SK-MEL-5 (cell line): Measurements from ENCODE around the gene SLC16A5. TPM values are rescaled to one million over a fixed set of nuclear protein-coding genes. Genes with fewer than 3 reads are reported as not detected.

Experiments used
- DNase-seq: peaks from one replicate; pipeline ENCODE4 v3.0.0-alpha.2; 2016; ENCODE audit warnings: low read depth, low spot score
- in situ Hi-C: cut with HindIII; loops from 2 replicates; pipeline ENCODE4 v1.10.0; 2016; ENCODE audit warnings: low sequenced_read_pairs, high pct_unique_total_duplicates, low pct_unique_long_range_greater_than_20kb
- total RNA-seq: library from RNA; depleted of rRNA; stranded (reverse); fragments of >200 nt; shearing (Covaris generic); gene quantifications from 2 replicates; pipeline ENCODE4 v1.2.3, GENCODE V29; 2014

Gene SLC16A5
- total RNA-seq, 1 experiment from 2014 or later: not detected

DNA sequence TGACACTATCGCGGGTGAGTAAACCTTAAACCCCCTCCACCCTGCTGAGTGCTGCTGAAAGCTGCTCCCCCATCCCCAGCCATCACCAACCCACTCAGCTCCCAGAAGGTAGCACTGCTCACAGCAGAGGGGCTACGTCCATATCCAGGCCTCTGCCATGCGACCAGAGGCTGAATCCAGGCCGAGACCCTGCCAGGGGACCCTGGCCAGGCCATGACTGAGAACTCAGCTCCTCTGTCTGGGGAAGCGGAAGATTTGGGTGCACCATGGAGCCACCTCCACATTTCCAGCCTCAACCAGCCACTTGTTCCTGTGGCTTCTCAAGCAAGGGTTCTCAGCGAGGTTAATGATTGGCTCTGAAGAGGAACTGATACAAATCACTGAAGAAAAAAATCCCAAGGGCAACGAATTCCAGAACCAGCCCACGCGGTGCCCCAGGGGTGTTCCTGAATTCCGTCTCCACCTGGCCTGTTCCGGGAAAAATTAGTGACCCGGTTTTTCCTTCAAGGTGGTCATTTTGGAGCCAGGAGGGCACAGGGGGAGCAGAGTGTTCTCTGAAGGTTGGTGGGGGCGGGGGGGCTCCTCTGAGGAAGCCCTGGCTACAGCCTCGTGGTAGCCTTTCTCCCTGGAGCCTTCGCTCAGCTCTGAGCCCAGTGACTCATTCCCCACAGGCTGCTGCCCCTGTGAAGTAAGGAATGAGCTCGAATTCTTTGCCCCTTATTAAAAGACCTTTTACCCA lies 9.3 kb upstream of the SLC16A5 start:
- peak; percentile 55 for DNase-seq
- in situ Hi-C loops: no loop called here

- DNase-seq: no peak
- in situ Hi-C loops: no loop called here
Observed at GRCh38 chr17:75079023-75079373, 8.8 kb upstream of the SLC16A5 start.

DNA sequence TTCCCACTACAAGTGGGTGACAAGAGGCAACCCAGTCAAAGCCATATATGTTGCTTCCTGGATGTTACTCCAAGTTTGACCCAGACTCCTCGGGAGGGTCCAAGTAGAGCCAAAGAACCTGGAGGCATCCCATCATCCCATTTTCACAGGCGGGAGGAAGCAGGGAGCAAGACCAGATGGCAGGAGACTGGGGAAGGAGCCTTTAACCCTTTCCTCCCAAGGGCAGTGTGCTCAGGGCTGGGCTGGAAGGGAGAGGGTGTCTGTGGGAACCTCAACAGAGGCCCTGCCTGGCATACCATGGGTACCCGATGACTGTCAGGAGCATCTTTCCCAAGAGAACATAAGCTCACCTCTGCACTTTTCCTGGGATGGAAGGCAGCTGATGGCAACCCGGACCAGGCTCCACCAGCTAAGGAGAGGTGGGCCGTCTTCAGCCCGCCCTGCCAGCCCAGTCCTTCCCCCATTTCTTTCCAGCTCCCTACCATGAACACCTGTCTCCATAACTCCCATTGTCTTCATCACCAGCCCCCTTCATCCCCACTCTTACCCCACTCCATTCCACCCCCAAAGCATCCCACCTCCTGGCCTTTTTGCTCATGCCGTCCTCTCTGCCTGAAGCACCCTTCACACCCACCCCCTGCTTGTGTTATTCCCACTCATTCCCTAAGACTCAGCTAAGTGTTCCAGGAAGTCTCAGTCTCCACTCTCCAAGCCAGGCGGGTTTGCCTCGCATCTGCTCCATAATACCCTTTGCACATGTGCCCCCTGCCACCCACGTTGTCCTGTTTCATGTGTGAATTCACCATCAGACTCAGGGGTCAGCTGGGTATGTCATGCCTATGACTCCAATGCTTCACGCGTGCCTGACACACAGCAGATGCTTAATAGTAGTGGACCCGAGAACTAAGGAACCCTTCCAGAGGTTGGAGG lies 5.9 kb upstream of the SLC16A5 start:
- in situ Hi-C loops: no loop called here
- no peak for DNase-seq

DNA sequence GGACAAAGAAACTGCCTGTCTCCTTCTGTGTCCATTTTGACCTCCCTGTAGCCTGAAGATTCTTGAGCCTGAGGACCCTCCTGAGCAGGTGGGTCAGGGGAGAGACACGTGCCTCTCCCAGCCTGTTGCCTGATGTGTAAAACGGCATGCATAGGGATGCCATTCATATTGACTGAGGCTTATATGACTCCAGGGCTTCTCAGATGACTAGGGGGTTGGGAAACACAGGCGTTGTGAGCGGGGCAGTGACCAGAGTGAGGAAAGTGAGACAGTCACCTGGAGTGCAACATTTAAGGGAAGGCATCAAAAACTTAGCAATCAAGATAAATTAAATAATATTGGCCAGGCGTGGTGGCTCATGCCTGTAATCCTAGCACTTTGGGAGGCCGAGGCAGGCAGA lies 5.1 kb upstream of the SLC16A5 start:
- DNase-seq: no peak
- in situ Hi-C loops: no loop called here

GRCh38 chr17:75084039-75084660 lies 3.6 kb upstream of the SLC16A5 start:
- in situ Hi-C loops: no loop called here
- no peak for DNase-seq

- in situ Hi-C loops: no loop called here
- DNase-seq: no peak
Observed at GRCh38 chr17:75086496-75087181, 1.1 kb upstream of the SLC16A5 start.

DNA sequence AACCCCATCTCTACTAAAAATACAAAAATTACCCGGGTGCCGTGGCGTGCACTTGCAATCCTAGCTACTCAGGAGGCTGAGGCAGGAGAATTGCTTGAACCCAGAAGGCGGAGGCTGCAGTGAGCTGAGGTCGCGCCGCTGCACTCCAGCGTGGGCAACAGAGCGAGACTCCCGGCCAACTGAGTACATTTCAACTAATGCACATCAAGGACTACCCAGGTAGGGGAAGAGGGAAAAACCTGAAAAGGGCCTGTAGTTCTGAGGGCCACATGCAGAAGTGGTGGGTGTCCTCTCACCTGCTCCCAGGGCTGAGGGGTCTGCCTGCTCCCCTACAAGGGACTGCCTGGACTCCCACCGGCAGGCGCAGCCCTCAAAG lies 584 bp upstream of the SLC16A5 start:
- DNase-seq: no peak
- in situ Hi-C loops: no loop called here

DNA sequence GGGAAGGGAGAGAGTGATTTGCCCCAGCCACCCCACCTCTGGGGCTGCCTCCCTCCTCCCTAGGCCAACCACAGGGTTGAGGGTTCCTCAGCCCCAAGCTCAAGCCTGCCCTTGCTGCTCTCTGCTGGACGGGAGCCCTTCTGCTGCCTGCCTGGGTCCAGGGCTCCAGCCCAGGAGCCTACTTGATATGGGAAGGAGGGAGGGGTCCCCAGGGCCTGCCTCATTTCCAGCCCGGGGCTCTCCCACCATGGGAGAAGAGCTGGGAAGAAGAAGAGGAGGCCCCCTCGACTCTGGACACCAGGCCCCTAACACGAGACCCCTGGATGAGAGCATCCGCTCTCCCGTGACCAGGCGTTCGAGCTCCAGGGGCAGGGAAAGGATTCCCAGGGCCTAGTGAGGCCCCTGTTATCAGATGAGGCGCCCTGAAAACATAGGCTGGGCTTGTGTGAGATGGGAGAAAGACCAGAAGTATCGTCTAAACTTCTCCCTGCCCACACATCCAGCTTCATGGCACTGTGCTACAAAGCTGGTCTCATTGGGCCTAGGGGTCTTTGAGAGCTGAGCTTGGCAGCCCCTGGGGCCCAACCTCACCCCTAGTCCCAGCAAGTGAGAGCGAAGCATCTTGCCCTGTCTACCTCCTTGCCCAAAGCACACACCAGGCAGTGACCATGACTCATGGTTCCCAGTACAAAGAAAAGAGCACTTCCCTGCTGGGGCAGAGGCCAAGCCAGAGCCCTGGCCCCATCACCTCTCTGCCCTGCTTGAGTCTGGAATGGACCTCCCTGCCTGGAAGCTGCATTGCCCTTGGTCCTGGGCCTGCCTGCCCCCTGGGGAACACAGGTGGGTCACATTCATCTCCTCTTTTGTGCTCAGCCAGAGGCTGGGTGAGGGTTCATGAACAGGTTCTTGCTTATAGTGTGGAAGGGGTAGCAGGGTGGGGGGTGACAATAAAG lies 987 bp downstream of the SLC16A5 start:
- no peak for DNase-seq
- in situ Hi-C loops: no loop called here

DNA sequence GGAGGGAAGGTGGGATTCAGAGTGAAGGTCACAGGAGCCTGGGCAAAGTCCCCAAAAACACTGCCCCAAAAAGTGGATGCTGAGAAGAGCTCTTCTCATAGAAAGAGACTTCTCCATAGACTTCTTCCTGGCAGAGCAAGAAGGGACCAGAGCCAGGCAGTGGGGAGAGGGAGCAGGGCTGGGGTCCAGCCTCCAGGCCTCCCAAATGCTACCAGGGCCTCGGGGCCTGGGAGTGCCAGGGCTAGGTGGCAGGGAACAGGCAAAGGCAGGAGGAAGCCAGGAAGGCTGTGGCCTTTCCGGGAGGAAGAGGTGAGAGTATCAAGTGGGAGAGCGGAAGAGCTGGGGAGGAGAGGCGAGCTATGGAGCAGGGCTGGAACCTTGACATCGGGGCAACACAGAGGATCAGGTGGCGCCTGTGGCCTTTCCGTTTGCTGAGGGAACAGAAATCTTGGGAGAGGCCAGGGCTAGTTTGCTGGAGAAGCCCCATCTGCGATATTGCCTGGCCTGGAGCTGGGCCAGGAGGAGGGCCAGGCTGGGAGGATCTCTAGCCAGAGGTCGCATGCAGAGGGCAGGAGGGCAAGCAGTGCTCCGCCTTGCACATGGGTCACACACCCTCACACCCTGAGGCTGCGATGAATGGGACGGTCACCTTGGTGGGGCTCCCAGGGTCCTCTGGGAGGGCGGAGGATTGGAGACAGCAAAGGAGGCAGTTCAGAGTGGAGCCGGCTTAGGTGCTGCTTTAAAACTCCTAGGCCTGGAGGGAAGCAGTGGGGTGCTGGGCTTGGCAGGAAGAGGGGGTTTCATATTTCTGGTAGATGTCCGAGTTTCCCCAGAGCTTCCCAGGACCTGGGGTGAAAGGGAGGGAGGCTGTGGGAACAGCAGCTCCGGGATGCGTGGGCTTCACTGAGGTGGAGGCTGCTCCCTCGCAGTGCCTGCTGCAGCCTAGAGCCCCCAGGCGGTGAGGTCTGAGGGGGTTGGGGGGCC lies 3.4 kb downstream of the SLC16A5 start:
- no peak for DNase-seq
- in situ Hi-C loops: no loop called here

DNA sequence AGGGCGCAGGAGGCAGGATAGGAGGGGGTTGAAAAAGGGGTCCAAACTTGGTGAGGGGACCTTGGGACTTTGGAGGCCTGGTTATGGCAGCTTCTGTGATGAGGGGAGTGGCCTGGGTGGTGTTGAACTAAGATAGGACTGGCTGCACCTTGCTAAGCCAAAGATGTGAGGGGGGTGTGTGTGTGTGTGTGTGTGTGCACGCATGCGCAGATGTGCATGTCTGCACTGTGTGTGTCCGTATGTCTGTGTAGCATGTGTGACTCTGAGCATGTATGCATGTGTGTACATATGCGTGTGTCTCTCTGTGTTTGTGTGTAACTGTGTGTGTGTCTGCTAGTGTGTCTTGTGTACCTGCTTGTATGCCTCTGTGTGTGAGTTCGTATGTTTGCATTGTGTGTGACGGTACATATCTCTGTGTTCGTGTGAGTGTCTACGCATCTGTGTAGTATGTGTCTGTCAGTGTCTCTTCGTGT lies 4.1 kb downstream of the SLC16A5 start:
- DNase-seq: no peak
- in situ Hi-C loops: no loop called here

DNA sequence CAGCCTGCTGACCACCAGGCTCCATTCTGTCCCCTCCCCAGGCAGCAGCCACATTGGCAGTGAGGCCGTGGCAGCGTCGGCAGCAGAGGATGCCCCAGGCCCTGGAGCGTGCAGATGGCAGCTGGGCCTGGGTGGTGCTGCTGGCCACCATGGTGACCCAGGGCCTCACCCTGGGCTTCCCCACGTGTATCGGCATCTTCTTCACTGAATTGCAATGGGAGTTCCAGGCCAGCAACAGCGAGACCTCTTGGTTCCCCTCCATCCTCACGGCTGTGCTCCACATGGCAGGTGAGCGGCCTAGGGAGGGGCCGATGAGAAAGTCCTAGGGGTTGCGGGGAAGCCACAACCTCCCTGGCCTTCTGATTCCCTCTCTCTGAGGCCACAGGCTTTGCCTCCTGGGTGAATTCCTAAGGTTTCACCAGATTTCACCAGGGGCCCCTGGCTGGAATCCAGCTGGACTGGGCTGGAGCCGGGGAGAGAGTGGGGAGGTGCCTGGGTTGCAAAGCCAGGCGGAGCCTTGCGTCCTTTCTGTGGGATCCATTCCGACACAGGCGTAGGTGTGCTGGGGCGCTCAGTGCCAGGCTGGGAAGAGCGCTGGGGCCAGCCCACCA lies 5.9 kb downstream of the SLC16A5 start:
- in situ Hi-C loops: no loop called here
- DNase-seq: no peak

- in situ Hi-C loops: no loop called here
- no peak for DNase-seq
Observed at GRCh38 chr17:75094871-75095399, 7.2 kb downstream of the SLC16A5 start.

GRCh38 chr17:75096082-75096625 lies 8.4 kb downstream of the SLC16A5 start:
- DNase-seq: no peak
- in situ Hi-C loops: no loop called here

DNA sequence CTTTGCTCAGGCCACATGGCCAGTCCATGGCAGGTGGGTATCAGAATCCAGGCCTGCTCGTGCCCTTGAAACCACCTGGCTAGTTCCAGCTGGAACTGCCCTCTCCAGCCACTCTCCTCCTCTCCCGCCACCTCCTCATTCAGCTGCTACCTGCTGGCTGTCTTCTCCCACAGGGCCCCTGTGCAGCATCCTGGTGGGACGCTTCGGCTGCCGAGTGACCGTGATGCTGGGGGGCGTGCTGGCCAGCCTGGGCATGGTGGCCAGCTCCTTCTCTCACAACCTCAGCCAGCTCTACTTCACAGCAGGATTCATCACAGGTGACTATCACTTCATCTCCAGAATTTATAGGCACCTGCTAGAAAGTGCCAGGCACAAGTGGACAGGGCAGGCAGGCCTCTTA lies 10.1 kb downstream of the SLC16A5 start:
- in situ Hi-C loops: no loop called here
- no peak for DNase-seq

GRCh38 chr17:75098861-75099260 lies 11.1 kb downstream of the SLC16A5 start:
- in situ Hi-C loops: no loop called here
- DNase-seq: no peak
